ENCODE measurements around the gene TJP1.

DNA sequence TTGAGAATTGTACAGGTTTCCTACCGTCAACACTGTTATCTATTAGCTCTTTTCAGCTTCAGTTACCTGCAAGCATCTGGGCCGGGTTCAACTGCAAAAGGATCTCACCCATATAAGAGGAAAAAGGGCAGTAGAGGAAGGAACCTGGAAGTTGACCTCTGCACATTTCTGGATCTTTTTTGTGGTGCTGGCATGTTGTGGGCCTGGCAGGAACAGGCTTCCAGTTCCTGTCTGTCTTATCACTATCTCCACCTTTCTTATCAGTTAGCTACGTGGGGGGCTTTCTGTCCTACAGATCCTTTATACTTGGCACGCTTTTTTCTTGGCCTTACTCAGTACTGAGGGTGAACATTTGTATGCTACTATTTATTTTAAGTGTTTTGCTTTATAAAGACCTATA lies 42.2 kb upstream of the TJP1 start:
- TF ChIP-seq, protein P1, sequence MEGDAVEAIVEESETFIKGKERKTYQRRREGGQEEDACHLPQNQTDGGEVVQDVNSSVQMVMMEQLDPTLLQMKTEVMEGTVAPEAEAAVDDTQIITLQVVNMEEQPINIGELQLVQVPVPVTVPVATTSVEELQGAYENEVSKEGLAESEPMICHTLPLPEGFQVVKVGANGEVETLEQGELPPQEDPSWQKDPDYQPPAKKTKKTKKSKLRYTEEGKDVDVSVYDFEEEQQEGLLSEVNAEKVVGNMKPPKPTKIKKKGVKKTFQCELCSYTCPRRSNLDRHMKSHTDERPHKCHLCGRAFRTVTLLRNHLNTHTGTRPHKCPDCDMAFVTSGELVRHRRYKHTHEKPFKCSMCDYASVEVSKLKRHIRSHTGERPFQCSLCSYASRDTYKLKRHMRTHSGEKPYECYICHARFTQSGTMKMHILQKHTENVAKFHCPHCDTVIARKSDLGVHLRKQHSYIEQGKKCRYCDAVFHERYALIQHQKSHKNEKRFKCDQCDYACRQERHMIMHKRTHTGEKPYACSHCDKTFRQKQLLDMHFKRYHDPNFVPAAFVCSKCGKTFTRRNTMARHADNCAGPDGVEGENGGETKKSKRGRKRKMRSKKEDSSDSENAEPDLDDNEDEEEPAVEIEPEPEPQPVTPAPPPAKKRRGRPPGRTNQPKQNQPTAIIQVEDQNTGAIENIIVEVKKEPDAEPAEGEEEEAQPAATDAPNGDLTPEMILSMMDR (IDR thresholded peaks at IDR 0.05), result no peak
- no peak for TF ChIP-seq EZH2 (IDR thresholded peaks at IDR 0.05; ENCODE audit: borderline replicate concordance, insufficient read depth, low read depth, low read length, poor library complexity, severe bottlenecking)

All from B cell (primary cell).